Colon (tissue), 2 donors: ENCODE data around the gene C1orf185.
"Not testable (repeated sequence)": the region's sequence is repeated elsewhere in the genome, so short reads cannot be mapped to it uniquely, and the experiment has no call there.

Source experiments
- FAIRE-seq: peaks from 2 replicates; lab custom pipeline; 2012; peaks lifted over from hg19 to GRCh38; lab: Jason Lieb, UNC
- donor health status: control.
- donor health status: control.

Gene C1orf185

GRCh38 chr1:51101976-51102375, at the start of gene C1orf185:
C1orf185 (plus strand) TSS chr1:51102228; CDS start chr1:51102234, 6 bp downstream.
- no peak for FAIRE-seq

GRCh38 chr1:51058858-51059257, 43.2 kb upstream of the C1orf185 start:
- FAIRE-seq = no peak

- no peak for FAIRE-seq
Observed at GRCh38 chr1:51061231-51061918, 40.7 kb upstream of the C1orf185 start.

GRCh38 chr1:51063121-51063520, 38.9 kb upstream of the C1orf185 start:
- no peak for FAIRE-seq

GRCh38 chr1:51070011-51070410, 32.0 kb upstream of the C1orf185 start:
- no peak for FAIRE-seq

- no peak for FAIRE-seq
Observed at GRCh38 chr1:51070640-51071039, 31.4 kb upstream of the C1orf185 start.

GRCh38 chr1:51071291-51072042, 30.6 kb upstream of the C1orf185 start:
- no peak for FAIRE-seq

GRCh38 chr1:51072043-51072439, 30.0 kb upstream of the C1orf185 start:
- no peak for FAIRE-seq

GRCh38 chr1:51072651-51073050, 29.4 kb upstream of the C1orf185 start:
- FAIRE-seq = no peak

- FAIRE-seq = no peak
Observed at GRCh38 chr1:51073456-51073855, 28.6 kb upstream of the C1orf185 start.

GRCh38 chr1:51086496-51087271, 15.3 kb upstream of the C1orf185 start:
- no peak for FAIRE-seq

GRCh38 chr1:51088474-51088873, 13.6 kb upstream of the C1orf185 start:
- no peak for FAIRE-seq

GRCh38 chr1:51093581-51093980, 8.4 kb upstream of the C1orf185 start:
- FAIRE-seq = no peak

- FAIRE-seq = no peak
Observed at GRCh38 chr1:51097171-51097570, 4.9 kb upstream of the C1orf185 start.

- no peak for FAIRE-seq
Observed at GRCh38 chr1:51100264-51100880, 1.7 kb upstream of the C1orf185 start.

GRCh38 chr1:51114137-51114536, 12.1 kb downstream of the C1orf185 start:
- FAIRE-seq = no peak

- no peak for FAIRE-seq
Observed at GRCh38 chr1:51115714-51116404, 13.8 kb downstream of the C1orf185 start.

- no peak for FAIRE-seq
Observed at GRCh38 chr1:51119331-51119730, 17.3 kb downstream of the C1orf185 start.

GRCh38 chr1:51120629-51121028, 18.6 kb downstream of the C1orf185 start:
- no peak for FAIRE-seq

- FAIRE-seq = not testable (repeated sequence)
Observed at GRCh38 chr1:51127152-51127551, 25.1 kb downstream of the C1orf185 start.

GRCh38 chr1:51131185-51131584, 29.2 kb downstream of the C1orf185 start:
- FAIRE-seq = no peak

- FAIRE-seq = no peak
Observed at GRCh38 chr1:51133045-51133444, 31.0 kb downstream of the C1orf185 start.
